ENCODE data around the gene RIPOR3.

RIPOR3 gene

GRCh38 chr20:50728981-50729874 is 37.9 kb upstream of the RIPOR3 start:
- Histone ChIP-seq H3K4me3 (ENCODE audit: low read depth, low read length) (no peak overlapping the region), H3K9me3 (no peaks in the 10 kb centered on the region), H3K36me3 (no peaks in the 10 kb centered on the region), H3K4me1 (peaks cover 8% of the 10 kb centered on the region), H3K27me3 (no peaks in the 10 kb centered on the region)
- TF ChIP-seq CTCF (IDR thresholded peaks at IDR 0.05; ENCODE audit: low read depth, low read length): no peak
- no peak for DNase-seq

GRCh38 chr20:50728486-50728980 is 37.2 kb upstream of the RIPOR3 start:
- no peaks in the 10 kb centered on the region for H3K27me3 ChIP-seq
- H3K36me3 ChIP-seq: no peaks in the 10 kb centered on the region
- DNase-seq: no peak
- H3K4me3 ChIP-seq (ENCODE audit: low read depth, low read length): no peak overlapping the region
- TF ChIP-seq CTCF (IDR thresholded peaks at IDR 0.05; ENCODE audit: low read depth, low read length): no peak
- H3K9me3 ChIP-seq: no peaks in the 10 kb centered on the region
- H3K4me1 ChIP-seq: peaks cover 8% of the 10 kb centered on the region

- H3K27me3 ChIP-seq: no peaks in the 10 kb centered on the region
- no peak overlapping the region for H3K4me3 ChIP-seq (ENCODE audit: low read depth, low read length)
- H3K36me3 ChIP-seq: no peaks in the 10 kb centered on the region
- DNase-seq: no peak
- TF ChIP-seq CTCF (IDR thresholded peaks at IDR 0.05; ENCODE audit: low read depth, low read length): no peak
- H3K4me1 ChIP-seq: peaks cover 8% of the 10 kb centered on the region
- no peaks in the 10 kb centered on the region for H3K9me3 ChIP-seq
Measured at GRCh38 chr20:50727792-50728485, 36.6 kb upstream of the RIPOR3 start.

GRCh38 chr20:50726955-50727791 is 35.8 kb upstream of the RIPOR3 start:
- H3K36me3 ChIP-seq: no peaks in the 10 kb centered on the region
- H3K4me1 ChIP-seq: peaks cover 8% of the 10 kb centered on the region
- DNase-seq: no peak
- no peak overlapping the region for H3K4me3 ChIP-seq (ENCODE audit: low read depth, low read length)
- H3K27me3 ChIP-seq: no peaks in the 10 kb centered on the region
- no peak for TF ChIP-seq CTCF (IDR thresholded peaks at IDR 0.05; ENCODE audit: low read depth, low read length)
- H3K9me3 ChIP-seq: no peaks in the 10 kb centered on the region

- H3K4me1 ChIP-seq: peaks cover 8% of the 10 kb centered on the region
- no peak overlapping the region for H3K4me3 ChIP-seq (ENCODE audit: low read depth, low read length)
- no peaks in the 10 kb centered on the region for H3K36me3 ChIP-seq
- H3K27me3 ChIP-seq: no peaks in the 10 kb centered on the region
- no peak for DNase-seq
- H3K9me3 ChIP-seq: no peaks in the 10 kb centered on the region
- TF ChIP-seq CTCF (IDR thresholded peaks at IDR 0.05; ENCODE audit: low read depth, low read length): no peak
Measured at GRCh38 chr20:50725724-50726005, 34.3 kb upstream of the RIPOR3 start.

Data from BE2C (cell line).